Esophagus squamous epithelium (tissue), 5 donors: ENCODE data around the gene POTEJ. TPM values are rescaled to one million over a fixed set of nuclear protein-coding genes. Genes with fewer than 3 reads are reported as not detected.
"Not testable (repeated sequence)": the region's sequence is repeated elsewhere in the genome, so short reads cannot be mapped to it uniquely, and the experiment has no call there.

ENCODE experiments used
- DNase-seq: peaks from one replicate; lab custom pipeline; 2025; lab: John Stamatoyannopoulos, UW
- H3K27ac ChIP-seq, 4 donors: fragments of 200-600 bp; sonication (generic); one replicate each; pipeline ENCODE4 v1.5.1; 2016 to 2019; ENCODE audit warnings: mild to moderate bottlenecking in 1 of 4
- H3K27me3 ChIP-seq, 4 donors: fragments of 200-600 bp; sonication (generic); 1 replicate in 3 of 4; 2 replicates in 1 of 4; pipeline versions ENCODE4 v1.5.1 to v1.6.0; 2017 to 2021; ENCODE audit warnings: antibody characterized with exemption in 1 of 4
- H3K36me3 ChIP-seq, 3 donors: fragments of 200-600 bp; sonication (generic); one replicate each; pipeline ENCODE4 v1.5.1; 2016 to 2019
- H3K4me1 ChIP-seq, 3 donors: fragments of 200-600 bp; sonication (generic); one replicate each; pipeline ENCODE4 v1.5.1; 2017 to 2019
- H3K4me3 ChIP-seq, 4 donors: fragments of 200-600 bp; sonication (generic); 1 replicate in 3 of 4; 2 replicates in 1 of 4; pipeline ENCODE4 v1.5.1; 2016 to 2019; ENCODE audit warnings: mild to moderate bottlenecking in 2 of 4, moderate library complexity in 1 of 4
- H3K9me3 ChIP-seq, 3 donors: fragments of 200-600 bp; sonication (generic); one replicate each; pipeline ENCODE4 v1.5.1; 2016 to 2019
- WGBS, 2 donors: methylation state at CpG; one replicate each; pipeline ENCODE4 v1.1.5; 2018; 5-methylcytosine and 5-hydroxymethylcytosine counted together
- intact Hi-C: fragments of 100-400 bp; cut with DNase I; formaldehyde crosslinking; loops from one replicate; pipeline ENCODE4 v1.15.0; 2022
- small RNA-seq, 4 donors: library from RNA; depleted of rRNA; stranded (forward); fragments of <200 nt; gene quantifications; one replicate each; pipeline ENCODE3, GENCODE V24; 2016
- total RNA-seq, 4 donors: library from RNA; depleted of rRNA; stranded (reverse); fragments of >200 nt; gene quantifications; one replicate each; pipeline ENCODE4 v1.1.0, GENCODE V29; 2016
- TF ChIP-seq, protein P1 (sequence below), 6 experiments: fragments of 450-650 bp in 4 of 6; fragments of 200-600 bp in 2 of 6; sonication (generic) in 2 of 6; IDR thresholded peaks; one replicate each; pipeline ENCODE4 v1.5.1; 2016 to 2019; ENCODE audit warnings: antibody characterized with exemption in 6 of 6, mild to moderate bottlenecking in 4 of 6, moderate library complexity in 4 of 6
- donor health status: DM: yes; HTN: yes; CAD: no.

The POTEJ gene
- total RNA-seq, 4 donors from 2014 or later, result not detected

DNA sequence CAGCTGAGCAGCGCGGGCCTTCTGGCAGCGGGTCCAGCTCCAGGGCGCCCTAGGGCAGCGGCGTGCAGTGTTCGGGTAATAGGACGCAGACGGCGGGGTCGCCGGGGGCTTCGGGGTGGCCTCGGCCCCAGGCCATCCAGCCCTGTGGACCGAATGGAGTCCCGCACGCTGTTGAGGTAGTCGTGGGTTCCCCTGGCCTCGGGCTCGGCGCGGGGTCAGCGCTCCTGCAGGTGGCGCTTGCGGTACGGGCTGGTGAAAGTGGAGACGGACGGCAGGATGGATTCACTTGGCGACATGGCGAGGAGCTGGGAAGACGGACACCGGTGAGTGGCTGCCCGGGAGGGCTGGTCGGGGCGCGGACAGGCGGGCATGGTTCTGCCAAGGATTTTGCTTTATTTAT is 82.2 kb downstream of the POTEJ start:
- H3K27me3 ChIP-seq, result peaks cover 0 to 15% (median 0%) of the 10 kb centered on the region in 4 donors
- H3K9me3 ChIP-seq, DNase-seq, H3K27ac ChIP-seq, H3K4me1 ChIP-seq, H3K4me3 ChIP-seq, intact Hi-C loops, H3K36me3 ChIP-seq: not testable (repeated sequence)
- WGBS, 2 donors, result 0% methylated on average over 4 of the region's 37 CpGs; no CpG with 5 or more reads in 1 of the 2 donors
- TF ChIP-seq, protein P1, sequence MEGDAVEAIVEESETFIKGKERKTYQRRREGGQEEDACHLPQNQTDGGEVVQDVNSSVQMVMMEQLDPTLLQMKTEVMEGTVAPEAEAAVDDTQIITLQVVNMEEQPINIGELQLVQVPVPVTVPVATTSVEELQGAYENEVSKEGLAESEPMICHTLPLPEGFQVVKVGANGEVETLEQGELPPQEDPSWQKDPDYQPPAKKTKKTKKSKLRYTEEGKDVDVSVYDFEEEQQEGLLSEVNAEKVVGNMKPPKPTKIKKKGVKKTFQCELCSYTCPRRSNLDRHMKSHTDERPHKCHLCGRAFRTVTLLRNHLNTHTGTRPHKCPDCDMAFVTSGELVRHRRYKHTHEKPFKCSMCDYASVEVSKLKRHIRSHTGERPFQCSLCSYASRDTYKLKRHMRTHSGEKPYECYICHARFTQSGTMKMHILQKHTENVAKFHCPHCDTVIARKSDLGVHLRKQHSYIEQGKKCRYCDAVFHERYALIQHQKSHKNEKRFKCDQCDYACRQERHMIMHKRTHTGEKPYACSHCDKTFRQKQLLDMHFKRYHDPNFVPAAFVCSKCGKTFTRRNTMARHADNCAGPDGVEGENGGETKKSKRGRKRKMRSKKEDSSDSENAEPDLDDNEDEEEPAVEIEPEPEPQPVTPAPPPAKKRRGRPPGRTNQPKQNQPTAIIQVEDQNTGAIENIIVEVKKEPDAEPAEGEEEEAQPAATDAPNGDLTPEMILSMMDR (IDR thresholded peaks at IDR 0.05), result peak in 1 of 6 experiments; percentile 32

DNA sequence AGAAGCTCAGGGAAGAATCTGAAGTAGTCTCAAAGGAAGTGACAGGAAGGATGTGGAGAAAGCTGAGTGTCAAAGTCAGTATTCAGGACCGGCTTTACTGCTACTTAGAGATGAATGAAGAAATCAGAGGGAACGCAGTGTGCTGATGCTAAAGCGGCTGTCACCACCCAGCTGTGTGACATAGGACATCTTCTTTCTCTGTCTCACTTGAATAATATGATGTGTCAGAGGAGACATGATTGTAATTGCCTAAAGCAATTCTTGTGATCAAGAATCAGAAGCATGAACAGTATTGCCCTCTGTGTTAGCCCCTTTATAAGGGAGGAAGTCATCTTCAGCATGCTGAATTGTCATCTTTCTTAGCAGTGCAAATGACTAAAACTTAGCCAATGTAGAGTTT is 92.0 kb downstream of the POTEJ start:
- H3K9me3 ChIP-seq, H3K27ac ChIP-seq, H3K36me3 ChIP-seq, H3K4me1 ChIP-seq, DNase-seq, H3K4me3 ChIP-seq, intact Hi-C loops, H3K27me3 ChIP-seq: not testable (repeated sequence)
- WGBS, 2 donors, result 70 to 92% methylated on average over 3 of the region's 3 CpGs

Small RNAs within 50 kb of the gene (small RNA-seq; reads per million reads assigned to genes)
- gene RF00017 (0 reads per million in 4 donors), gene RNU6-848P (0 reads per million in 4 donors)

Other genes starting within 250 kb of the POTEJ start
- not detected for gene POTEI, start 102.1 kb upstream of the POTEJ start, total RNA-seq
- gene CFC1B, start 90.2 kb upstream of the POTEJ start, total RNA-seq, result not detected
- not detected for gene CFC1, start 11.9 kb upstream of the POTEJ start, total RNA-seq
- gene GPR148, start 117.6 kb downstream of the POTEJ start, total RNA-seq, result not detected
- not detected for gene AMER3, start 144.1 kb downstream of the POTEJ start, total RNA-seq
- 10 to 100 TPM; 52.8 to 82.4 (median 73.3) TPM for gene ARHGEF4, start 225.5 kb downstream of the POTEJ start, total RNA-seq